Measurements from ENCODE around the gene SORBS1.

GRCh38 chr10:95264227-95265051, 296.7 kb downstream of the SORBS1 start:
- TF ChIP-seq CTCF (IDR thresholded peaks at IDR 0.05; ENCODE audit: insufficient read depth, low read depth, low read length): no peak
- TF ChIP-seq EZH2 (IDR thresholded peaks at IDR 0.05; ENCODE audit: insufficient read depth, low read length): no peak

Data from astrocyte (in vitro differentiated cells and primary cell).